Measurements from ENCODE around the gene RNF168.
"Not testable (repeated sequence)": the region's sequence is repeated elsewhere in the genome, so short reads cannot be mapped to it uniquely, and the experiment has no call there.

RNF168 gene

GRCh38 chr3:196463478-196463756 lies 40.2 kb downstream of the RNF168 start:
- no peak overlapping the region for H3K4me3 ChIP-seq
- no peak for TF ChIP-seq CTCF (IDR thresholded peaks at IDR 0.05)

GRCh38 chr3:196462680-196463477 lies 40.7 kb downstream of the RNF168 start:
- DNase-seq (ENCODE audit: low spot score); H3K4me3 ChIP-seq; H3K27ac ChIP-seq: not testable (repeated sequence)

More at GRCh38 chr3:196463478-196463756, 40.2 kb downstream of the RNF168 start:
- DNase-seq (ENCODE audit: low spot score) = no peak
- no peak overlapping the region for H3K27ac ChIP-seq

GRCh38 chr3:196458063-196458462 lies 45.5 kb downstream of the RNF168 start:
- Histone ChIP-seq H3K4me3 (no peak overlapping the region), H3K27ac (no peak overlapping the region)
- no peak for DNase-seq (ENCODE audit: low spot score)
- TF ChIP-seq CTCF (IDR thresholded peaks at IDR 0.05) = no peak

GRCh38 chr3:196457470-196457869 lies 46.1 kb downstream of the RNF168 start:
- H3K27ac ChIP-seq; DNase-seq (ENCODE audit: low spot score); H3K4me3 ChIP-seq: not testable (repeated sequence)

GRCh38 chr3:196454935-196455334 lies 48.6 kb downstream of the RNF168 start:
- no peak overlapping the region for H3K27ac ChIP-seq
- TF ChIP-seq CTCF (IDR thresholded peaks at IDR 0.05) = no peak
- no peak for DNase-seq (ENCODE audit: low spot score)
- no peak overlapping the region for H3K4me3 ChIP-seq

GRCh38 chr3:196445391-196445790 lies 58.2 kb downstream of the RNF168 start:
- H3K4me3 ChIP-seq; DNase-seq (ENCODE audit: low spot score); H3K27ac ChIP-seq: not testable (repeated sequence)

GRCh38 chr3:196444500-196444894 lies 59.1 kb downstream of the RNF168 start:
- no peak for TF ChIP-seq CTCF (IDR thresholded peaks at IDR 0.05)
- no peak for DNase-seq (ENCODE audit: low spot score)
- Histone ChIP-seq H3K4me3 (no peak overlapping the region), H3K27ac (no peak overlapping the region)

- DNase-seq (ENCODE audit: low spot score) = no peak
- TF ChIP-seq CTCF (IDR thresholded peaks at IDR 0.05) = no peak
Observed at GRCh38 chr3:196440696-196441095, 62.9 kb downstream of the RNF168 start.

GRCh38 chr3:196440041-196440537 lies 63.5 kb downstream of the RNF168 start:
- H3K4me3 ChIP-seq = no peak overlapping the region
- DNase-seq (ENCODE audit: low spot score) = no peak
- H3K27ac ChIP-seq = no peak overlapping the region
- no peak for TF ChIP-seq CTCF (IDR thresholded peaks at IDR 0.05)

More at GRCh38 chr3:196440696-196441095, 62.9 kb downstream of the RNF168 start:
- no peak overlapping the region for H3K27ac ChIP-seq
- no peak overlapping the region for H3K4me3 ChIP-seq
